Suprapubic skin (tissue), 4 donors: Measurements from ENCODE around the gene OR51F1. TPM values are rescaled to one million over a fixed set of nuclear protein-coding genes. Genes with fewer than 3 reads are reported as not detected.
"Not testable (repeated sequence)": the region's sequence is repeated elsewhere in the genome, so short reads cannot be mapped to it uniquely, and the experiment has no call there.

Experiments used
- DNase-seq, 2 donors: peaks; one replicate each; pipeline ENCODE4 v3.0.0-alpha.2; 2019; ENCODE audit warnings: low spot score in 2 of 2
- H3K27ac ChIP-seq: fragments of 200-600 bp; sonication (generic); one replicate; pipeline ENCODE4 v1.5.1; 2019
- H3K27me3 ChIP-seq: fragments of 200-600 bp; sonication (generic); one replicate; pipeline ENCODE4 v1.5.1; 2019
- H3K36me3 ChIP-seq: fragments of 200-600 bp; sonication (generic); one replicate; pipeline ENCODE4 v1.5.1; 2019
- H3K4me1 ChIP-seq: fragments of 200-600 bp; sonication (generic); one replicate; pipeline ENCODE4 v1.5.1; 2019
- H3K4me3 ChIP-seq: fragments of 200-600 bp; sonication (generic); one replicate; pipeline ENCODE4 v1.5.1; 2019; ENCODE audit warnings: mild to moderate bottlenecking
- H3K9me3 ChIP-seq: fragments of 200-600 bp; sonication (generic); one replicate; pipeline ENCODE4 v1.5.1; 2019
- EP300 ChIP-seq: sonication (generic); formaldehyde crosslinking; IDR thresholded peaks from one replicate; pipeline ENCODE4 v1.6.1; 2017; ENCODE audit warnings: antibody characterized with exemption
- POLR2A ChIP-seq, 2 donors: fragments of 450-650 bp; IDR thresholded peaks; one replicate each; pipeline ENCODE4 v1.6.1; 2017; ENCODE audit warnings: antibody characterized with exemption in 2 of 2, mild to moderate bottlenecking in 2 of 2, moderate library complexity in 2 of 2
- POLR2AphosphoS5 ChIP-seq, 3 donors: sonication (generic); formaldehyde crosslinking; IDR thresholded peaks; one replicate each; pipeline ENCODE4 v1.6.1; 2017; ENCODE audit warnings: antibody characterized with exemption in 3 of 3
- WGBS: methylation state at CpG from one replicate; pipeline ENCODE4 v1.1.5; 2018; 5-methylcytosine and 5-hydroxymethylcytosine counted together
- total RNA-seq, 4 donors: library from RNA; depleted of rRNA; stranded (reverse); fragments of >200 nt; gene quantifications; one replicate each; pipeline ENCODE4 v1.1.0, GENCODE V29; 2016
- TF ChIP-seq, protein P1 (sequence below), 2 donors: fragments of 200-600 bp in 1 of 2; fragments of 450-650 bp in 1 of 2; sonication (generic) in 1 of 2; IDR thresholded peaks; one replicate each; pipeline ENCODE4 v1.5.1; 2016 to 2019; ENCODE audit warnings: antibody characterized with exemption in 2 of 2, mild to moderate bottlenecking in 1 of 2, moderate library complexity in 1 of 2

OR51F1 gene
- total RNA-seq, 4 donors from 2014 or later = not detected

- Histone ChIP-seq H3K4me3 (no peak overlapping the region), H3K27ac (no peak overlapping the region), H3K27me3 (no peaks in the 10 kb centered on the region), H3K9me3 (no peaks in the 10 kb centered on the region), H3K4me1 (no peaks in the 10 kb centered on the region), H3K36me3 (no peaks in the 10 kb centered on the region)
- no peak for TF ChIP-seq POLR2A (IDR thresholded peaks at IDR 0.05)
- TF ChIP-seq EP300 = no peak
- no peak for TF ChIP-seq POLR2AphosphoS5 (IDR thresholded peaks at IDR 0.05)
- TF ChIP-seq, protein P1, sequence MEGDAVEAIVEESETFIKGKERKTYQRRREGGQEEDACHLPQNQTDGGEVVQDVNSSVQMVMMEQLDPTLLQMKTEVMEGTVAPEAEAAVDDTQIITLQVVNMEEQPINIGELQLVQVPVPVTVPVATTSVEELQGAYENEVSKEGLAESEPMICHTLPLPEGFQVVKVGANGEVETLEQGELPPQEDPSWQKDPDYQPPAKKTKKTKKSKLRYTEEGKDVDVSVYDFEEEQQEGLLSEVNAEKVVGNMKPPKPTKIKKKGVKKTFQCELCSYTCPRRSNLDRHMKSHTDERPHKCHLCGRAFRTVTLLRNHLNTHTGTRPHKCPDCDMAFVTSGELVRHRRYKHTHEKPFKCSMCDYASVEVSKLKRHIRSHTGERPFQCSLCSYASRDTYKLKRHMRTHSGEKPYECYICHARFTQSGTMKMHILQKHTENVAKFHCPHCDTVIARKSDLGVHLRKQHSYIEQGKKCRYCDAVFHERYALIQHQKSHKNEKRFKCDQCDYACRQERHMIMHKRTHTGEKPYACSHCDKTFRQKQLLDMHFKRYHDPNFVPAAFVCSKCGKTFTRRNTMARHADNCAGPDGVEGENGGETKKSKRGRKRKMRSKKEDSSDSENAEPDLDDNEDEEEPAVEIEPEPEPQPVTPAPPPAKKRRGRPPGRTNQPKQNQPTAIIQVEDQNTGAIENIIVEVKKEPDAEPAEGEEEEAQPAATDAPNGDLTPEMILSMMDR (IDR thresholded peaks at IDR 0.05) = no peak
- WGBS = 69% methylated on average over 6 of the region's 6 CpGs
- DNase-seq = no peak
Observed at GRCh38 chr11:4748438-4748837, 21.3 kb downstream of the OR51F1 start.

DNA sequence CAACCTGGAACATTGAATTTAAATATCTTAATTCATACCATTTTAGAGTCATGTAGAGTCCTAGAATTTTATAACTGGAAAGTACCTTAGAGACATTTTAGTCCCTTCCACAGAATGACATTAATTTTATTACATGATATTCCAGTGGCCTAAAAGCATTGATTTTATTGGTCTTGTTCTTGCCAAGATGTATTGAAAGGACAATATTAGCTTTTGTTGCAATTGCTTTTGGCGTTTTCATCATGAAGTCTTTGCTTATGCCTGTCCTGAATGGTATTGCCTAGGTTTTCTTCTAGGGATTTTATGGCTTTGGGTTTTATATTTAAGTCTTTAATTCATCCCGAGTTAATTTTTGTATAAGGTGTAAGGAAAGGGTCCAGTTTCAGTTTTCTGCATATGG, 29.0 kb downstream of the OR51F1 start:
- TF ChIP-seq POLR2A (IDR thresholded peaks at IDR 0.05) = no peak
- TF ChIP-seq EP300 = no peak
- no peak for TF ChIP-seq POLR2AphosphoS5 (IDR thresholded peaks at IDR 0.05)
- TF ChIP-seq, protein P1 (IDR thresholded peaks at IDR 0.05) = no peak
- no peaks in the 10 kb centered on the region for H3K4me1 ChIP-seq
- no peaks in the 10 kb centered on the region for H3K27me3 ChIP-seq
- no peaks in the 10 kb centered on the region for H3K36me3 ChIP-seq
- H3K9me3 ChIP-seq = no peaks in the 10 kb centered on the region
- no peak overlapping the region for H3K27ac ChIP-seq
- H3K4me3 ChIP-seq = no peak overlapping the region
- 90% methylated on average over 2 of the region's 2 CpGs for WGBS
- no peak for DNase-seq

GRCh38 chr11:4727171-4727570, 42.6 kb downstream of the OR51F1 start:
- H3K4me3 ChIP-seq = no peak overlapping the region
- H3K36me3 ChIP-seq = no peaks in the 10 kb centered on the region
- TF ChIP-seq, protein P1 (IDR thresholded peaks at IDR 0.05) = no peak
- TF ChIP-seq EP300 = no peak
- no peak for TF ChIP-seq POLR2AphosphoS5 (IDR thresholded peaks at IDR 0.05)
- no peak for TF ChIP-seq POLR2A (IDR thresholded peaks at IDR 0.05)
- no peak for DNase-seq
- H3K27me3 ChIP-seq = no peaks in the 10 kb centered on the region
- H3K27ac ChIP-seq = no peak overlapping the region
- H3K4me1 ChIP-seq = no peaks in the 10 kb centered on the region
- no peaks in the 10 kb centered on the region for H3K9me3 ChIP-seq
- WGBS = 84% methylated on average over 2 of the region's 2 CpGs

GRCh38 chr11:4722616-4723534, 46.9 kb downstream of the OR51F1 start:
- not testable (repeated sequence) for H3K4me3 ChIP-seq, H3K27ac ChIP-seq

More at GRCh38 chr11:4722616-4723534, 46.9 kb downstream of the OR51F1 start:
- WGBS = 78% methylated on average over 14 of the region's 33 CpGs
- not testable (repeated sequence) for H3K9me3 ChIP-seq, DNase-seq, H3K36me3 ChIP-seq, H3K4me1 ChIP-seq, H3K27me3 ChIP-seq

Other genes with a start within 250 kb of the OR51F1 start
- gene OR52M1, start 224.7 kb downstream of the OR51F1 start, total RNA-seq = not detected
- gene OR52I2, start 188.2 kb downstream of the OR51F1 start, total RNA-seq = not detected
- not detected for gene OR52I1, start 175.9 kb downstream of the OR51F1 start, total RNA-seq
- 10 to 100 TPM in 1 of 4 donors, 1 to 10 TPM in 3; 5.6 to 16.6 (median 7.4) TPM for gene TRIM68, start 161.7 kb downstream of the OR51F1 start, total RNA-seq
- gene OR51D1, start 132.5 kb downstream of the OR51F1 start, total RNA-seq = not detected
- gene OR51E1, start 126.0 kb downstream of the OR51F1 start, total RNA-seq = under 1 TPM in 2 of 4 donors, not detected in 2; 0.24 to 0.34 TPM
- not detected for gene OR51E2, start 72.1 kb downstream of the OR51F1 start, total RNA-seq
- gene MMP26, start 65.2 kb downstream of the OR51F1 start, total RNA-seq = not detected
- gene OR52R1, start 34.4 kb upstream of the OR51F1 start, total RNA-seq = not detected
- gene OR51F2, start 51.4 kb upstream of the OR51F1 start, total RNA-seq = not detected
- gene OR51S1, start 79.3 kb upstream of the OR51F1 start, total RNA-seq = not detected
- gene OR51T1, start 112.0 kb upstream of the OR51F1 start, total RNA-seq = not detected
- gene OR51A7, start 133.8 kb upstream of the OR51F1 start, total RNA-seq = not detected
- gene OR51G2, start 149.4 kb upstream of the OR51F1 start, total RNA-seq = not detected
- gene OR51G1, start 154.4 kb upstream of the OR51F1 start, total RNA-seq = not detected
- not detected for gene OR51A4, start 177.7 kb upstream of the OR51F1 start, total RNA-seq
- gene OR51A2, start 185.8 kb upstream of the OR51F1 start, total RNA-seq = not detected
- not detected for gene OR51L1, start 224.9 kb upstream of the OR51F1 start, total RNA-seq